ENCODE data around the gene ETS1. TPM values are rescaled to one million over a fixed set of nuclear protein-coding genes. Genes with fewer than 3 reads are reported as not detected.

The ETS1 gene
- total RNA-seq, 1 experiment from 2014 or later, result 1.1 TPM

GRCh38 chr11:128512474-128512996 is 74.8 kb downstream of the ETS1 start:
- no peaks in the 10 kb centered on the region for H3K36me3 ChIP-seq (ENCODE audit: control insufficient read depth, insufficient read depth, low read length)
- BruUV-seq (replicated peaks), result no TSS peak

GRCh38 chr11:128511712-128512111 is 75.6 kb downstream of the ETS1 start:
- peaks cover 4% of the 10 kb centered on the region for H3K36me3 Mint-ChIP-seq (ENCODE audit: insufficient read depth, unreplicated experiment)
- TF ChIP-seq, protein P1, sequence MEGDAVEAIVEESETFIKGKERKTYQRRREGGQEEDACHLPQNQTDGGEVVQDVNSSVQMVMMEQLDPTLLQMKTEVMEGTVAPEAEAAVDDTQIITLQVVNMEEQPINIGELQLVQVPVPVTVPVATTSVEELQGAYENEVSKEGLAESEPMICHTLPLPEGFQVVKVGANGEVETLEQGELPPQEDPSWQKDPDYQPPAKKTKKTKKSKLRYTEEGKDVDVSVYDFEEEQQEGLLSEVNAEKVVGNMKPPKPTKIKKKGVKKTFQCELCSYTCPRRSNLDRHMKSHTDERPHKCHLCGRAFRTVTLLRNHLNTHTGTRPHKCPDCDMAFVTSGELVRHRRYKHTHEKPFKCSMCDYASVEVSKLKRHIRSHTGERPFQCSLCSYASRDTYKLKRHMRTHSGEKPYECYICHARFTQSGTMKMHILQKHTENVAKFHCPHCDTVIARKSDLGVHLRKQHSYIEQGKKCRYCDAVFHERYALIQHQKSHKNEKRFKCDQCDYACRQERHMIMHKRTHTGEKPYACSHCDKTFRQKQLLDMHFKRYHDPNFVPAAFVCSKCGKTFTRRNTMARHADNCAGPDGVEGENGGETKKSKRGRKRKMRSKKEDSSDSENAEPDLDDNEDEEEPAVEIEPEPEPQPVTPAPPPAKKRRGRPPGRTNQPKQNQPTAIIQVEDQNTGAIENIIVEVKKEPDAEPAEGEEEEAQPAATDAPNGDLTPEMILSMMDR (IDR thresholded peaks at IDR 0.05; ENCODE audit: insufficient read depth in 1 of 2, low read depth in 1 of 2, low read length in 1 of 2, severe bottlenecking in 1 of 2, unreplicated experiment in 1 of 2), result no peak
- ChIA-PET CTCF (no interaction called here), POLR2A (no interaction called here)
- intact Hi-C loops (cut with micrococcal nuclease; ENCODE audit: unreplicated experiment), result no loop called here
- Histone ChIP-seq H3K4me1 (no peaks in the 10 kb centered on the region; the same call in 1 of the 2 replicates), H3K27me3 (replicated peaks; ENCODE audit: control insufficient read depth, insufficient read depth, low read length) (no peaks in the 10 kb centered on the region), H3K4me3 (ENCODE audit: low read depth, low read length) (no peak overlapping the region), H3K9me3 (no peaks in the 10 kb centered on the region), H3K36me3 (ENCODE audit: control insufficient read depth, insufficient read depth, low read length) (no peaks in the 10 kb centered on the region)
- no peak overlapping the region for H3K27ac Mint-ChIP-seq (ENCODE audit: unreplicated experiment)
- H3K4me3 Mint-ChIP-seq (ENCODE audit: unreplicated experiment), result no peak overlapping the region
- H3K27me3 Mint-ChIP-seq (ENCODE audit: insufficient read depth, unreplicated experiment), result peaks cover 4% of the 10 kb centered on the region
- H3K9me3 Mint-ChIP-seq (ENCODE audit: unreplicated experiment), result no peaks in the 10 kb centered on the region
- no TSS peak for BruUV-seq (replicated peaks)
- peaks cover 6% of the 10 kb centered on the region for H3K4me1 Mint-ChIP-seq (ENCODE audit: low read depth, unreplicated experiment)
- no peak for DNase-seq

More at GRCh38 chr11:128512474-128512996, 74.8 kb downstream of the ETS1 start:
- intact Hi-C loops (cut with micrococcal nuclease; ENCODE audit: unreplicated experiment), result no loop called here
- ChIA-PET CTCF (no interaction called here), POLR2A (no interaction called here)
- Mint-ChIP-seq H3K4me1 (ENCODE audit: low read depth, unreplicated experiment) (no peaks in the 10 kb centered on the region), H3K9me3 (ENCODE audit: unreplicated experiment) (no peaks in the 10 kb centered on the region), H3K27me3 (ENCODE audit: insufficient read depth, unreplicated experiment) (peaks cover 7% of the 10 kb centered on the region), H3K36me3 (ENCODE audit: insufficient read depth, unreplicated experiment) (no peaks in the 10 kb centered on the region), H3K27ac (ENCODE audit: unreplicated experiment) (no peak overlapping the region), H3K4me3 (ENCODE audit: unreplicated experiment) (no peak overlapping the region)
- no peak for DNase-seq
- no peak overlapping the region for H3K4me3 ChIP-seq (ENCODE audit: low read depth, low read length)
- TF ChIP-seq, protein P1 (IDR thresholded peaks at IDR 0.05; ENCODE audit: insufficient read depth in 1 of 2, low read depth in 1 of 2, low read length in 1 of 2, severe bottlenecking in 1 of 2, unreplicated experiment in 1 of 2), result no peak
- H3K27me3 ChIP-seq (replicated peaks; ENCODE audit: control insufficient read depth, insufficient read depth, low read length), result peaks cover 2% of the 10 kb centered on the region; the same call in 1 of the 2 replicates
- no peaks in the 10 kb centered on the region for H3K9me3 ChIP-seq
- no peaks in the 10 kb centered on the region; the same call in 1 of the 2 replicates for H3K4me1 ChIP-seq

DNA sequence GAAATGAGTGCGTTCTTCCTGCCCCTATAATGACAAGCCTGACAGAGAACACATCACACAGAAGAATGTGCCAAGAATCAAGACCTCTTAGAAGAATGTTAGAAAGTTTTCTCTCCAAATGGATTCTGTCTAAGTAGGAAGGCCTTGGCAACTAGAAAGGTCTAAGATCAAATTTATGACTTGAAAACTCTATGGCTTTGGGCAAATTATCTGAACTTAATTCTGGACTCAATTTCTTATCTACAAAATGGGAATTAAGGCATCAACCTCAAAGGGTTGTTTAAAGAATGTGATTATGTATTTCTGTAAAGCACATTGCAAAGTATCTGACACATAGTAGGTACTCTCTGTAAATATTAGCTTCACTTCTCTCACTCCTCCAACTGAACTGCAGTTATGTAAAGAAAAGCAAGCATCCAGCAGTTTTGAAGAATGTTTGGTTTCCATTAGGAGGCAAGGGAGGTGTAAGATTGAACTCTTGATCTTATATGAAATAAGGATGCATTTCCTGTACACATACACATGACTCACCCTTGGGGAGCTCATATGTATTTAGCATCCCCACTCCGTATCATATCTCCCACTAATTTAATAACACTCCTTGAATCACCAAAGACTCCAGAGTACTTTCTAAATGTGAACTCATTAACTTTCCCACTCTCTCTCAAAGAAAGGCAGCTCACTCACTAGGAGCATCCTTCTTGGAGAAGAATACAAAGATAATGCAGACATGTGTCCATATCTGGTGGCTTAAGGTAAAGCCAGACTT is 77.6 kb downstream of the ETS1 start:
- TF ChIP-seq, protein P1 (IDR thresholded peaks at IDR 0.05; ENCODE audit: insufficient read depth in 1 of 2, low read depth in 1 of 2, low read length in 1 of 2, severe bottlenecking in 1 of 2, unreplicated experiment in 1 of 2), result no peak
- Mint-ChIP-seq H3K4me3 (ENCODE audit: unreplicated experiment) (no peak overlapping the region), H3K4me1 (ENCODE audit: low read depth, unreplicated experiment) (peaks cover 9% of the 10 kb centered on the region), H3K27me3 (ENCODE audit: insufficient read depth, unreplicated experiment) (peaks cover under 1% of the 10 kb centered on the region), H3K27ac (ENCODE audit: unreplicated experiment) (no peak overlapping the region), H3K9me3 (ENCODE audit: unreplicated experiment) (no peaks in the 10 kb centered on the region), H3K36me3 (ENCODE audit: insufficient read depth, unreplicated experiment) (peaks cover 7% of the 10 kb centered on the region)
- ChIA-PET CTCF (no interaction called here), POLR2A (no interaction called here)
- no TSS peak for BruUV-seq (replicated peaks)
- no peaks in the 10 kb centered on the region for H3K36me3 ChIP-seq (ENCODE audit: control insufficient read depth, insufficient read depth, low read length)
- DNase-seq, result no peak
- no peaks in the 10 kb centered on the region for H3K27me3 ChIP-seq (replicated peaks; ENCODE audit: control insufficient read depth, insufficient read depth, low read length)
- no peak overlapping the region for H3K4me3 ChIP-seq (ENCODE audit: low read depth, low read length)
- intact Hi-C loops (cut with micrococcal nuclease; ENCODE audit: unreplicated experiment), result no loop called here
- no peaks in the 10 kb centered on the region; the same call in 1 of the 2 replicates for H3K4me1 ChIP-seq
- no peaks in the 10 kb centered on the region for H3K9me3 ChIP-seq

Data from Caco-2 (cell line).